K562 (cell line): ENCODE data around the gene AHI1. TPM values are rescaled to one million over a fixed set of nuclear protein-coding genes. Genes with fewer than 3 reads are reported as not detected.

Experiments
- ATAC-seq: fragments of 200-7000 bp; cut with Tn5 transposase; 3 replicates; pipeline ENCODE4 v1.9.1; 2020; ENCODE audit warnings: moderate library complexity
- BruUV-seq: library from RNA; stranded (reverse); fragments of 400-500 nt; replicated peaks from 2 replicates; lab custom pipeline; 2021; lab: Mats Ljungman, UMichigan
- CTCF ChIA-PET: fragments of 300-600 bp; formaldehyde crosslinking; extraction: SDS; loops from one replicate; lab custom pipeline; 2021; ENCODE audit warnings: low intra/inter-chr PET ratio; lab: Yijun Ruan, JAX
- POLR2A ChIA-PET: fragments of 300-600, 350-650 bp; sonication (Branson Sonifier 250); formaldehyde crosslinking; extraction: SDS; loops from one replicate; lab custom pipeline; 2021; ENCODE audit warnings: antibody characterized with exemption, inconsistent platforms; lab: Yijun Ruan, JAX
- DNase-seq, 4 experiments: peaks; one replicate each; pipeline versions ENCODE4 v3.0.0 to v3.0.0-alpha.2; 2011 to 2018; ENCODE audit warnings: low spot score in 3 of 4, mixed read lengths in 3 of 4; ENCODE audit errors: extremely low read depth in 1 of 4
- FAIRE-seq: peaks from 2 replicates; lab custom pipeline; 2011; peaks lifted over from hg19 to GRCh38; lab: Jason Lieb, UNC
- H2AFZ ChIP-seq: 2 replicates; pipeline ENCODE4 v1.6.0; 2011; ENCODE audit warnings: low read depth, low read length, control low read depth, inconsistent platforms
- H3K27ac ChIP-seq: fragments of 200-600 bp; 3 replicates; pipeline ENCODE4 v1.8.0; 2011; ENCODE audit warnings: low read depth, mild to moderate bottlenecking, control low read depth, inconsistent platforms, low read length, moderate library complexity, mixed read lengths; ENCODE audit errors: extremely low read depth
- H3K27me3 ChIP-seq, 2 experiments: fragments of 300-600 bp in 1 of 2; 2 replicates in 1 of 2; 3 replicates in 1 of 2; pipeline versions ENCODE4 v1.6.0 to v1.8.0; 2011; ENCODE audit warnings: inconsistent platforms in 2 of 2, low read length in 2 of 2, mild to moderate bottlenecking in 1 of 2, mixed read lengths in 1 of 2, moderate library complexity in 1 of 2; ENCODE audit not compliant: control insufficient read depth in 2 of 2, insufficient read depth in 2 of 2
- H3K36me3 ChIP-seq: fragments of 300-600 bp; 3 replicates; pipeline ENCODE4 v1.8.0; 2011; ENCODE audit warnings: mild to moderate bottlenecking, low read length, inconsistent platforms; ENCODE audit not compliant: control insufficient read depth, insufficient read depth
- H3K4me1 ChIP-seq, 2 experiments: fragments of 200-600 bp in 1 of 2; replicated peaks in 1 of 2; 2 replicates in 1 of 2; 3 replicates in 1 of 2; pipeline versions ENCODE4 v1.5.1 to v1.8.0; 2011; ENCODE audit warnings: inconsistent platforms in 2 of 2, low read length in 2 of 2, mild to moderate bottlenecking in 1 of 2, mixed read lengths in 1 of 2, moderate library complexity in 1 of 2; ENCODE audit not compliant: control insufficient read depth in 2 of 2, insufficient read depth in 2 of 2
- H3K4me2 ChIP-seq: 2 replicates; pipeline ENCODE4 v1.6.1; 2011; ENCODE audit warnings: low read length, control low read depth, inconsistent platforms, mixed read lengths; ENCODE audit not compliant: insufficient read depth
- H3K4me3 ChIP-seq: fragments of 200-600 bp; sonication (generic), shearing (Covaris generic); 2 replicates; pipeline ENCODE4 v1.5.1; 2016; ENCODE audit warnings: control low read depth, inconsistent platforms
- H3K79me2 ChIP-seq: fragments of 200-600 bp; 3 replicates; pipeline ENCODE4 v1.8.0; 2011; ENCODE audit warnings: low read length, inconsistent platforms; ENCODE audit not compliant: control insufficient read depth, insufficient read depth
- H3K9ac ChIP-seq, 2 experiments: 2 replicates each; pipeline versions ENCODE4 v1.6.0 to v1.6.1; 2011; ENCODE audit warnings: low read depth in 2 of 2, low read length in 2 of 2, control low read depth in 1 of 2, inconsistent platforms in 1 of 2, mild to moderate bottlenecking in 1 of 2, mixed read lengths in 1 of 2; ENCODE audit not compliant: insufficient read depth in 1 of 2
- H3K9me1 ChIP-seq: one replicate; pipeline ENCODE4 v1.6.0; 2011; ENCODE audit warnings: inconsistent platforms, mild to moderate bottlenecking, low read length, moderate library complexity; ENCODE audit not compliant: control insufficient read depth, insufficient read depth
- H3K9me3 ChIP-seq: replicated peaks from 2 replicates; pipeline ENCODE4 v1.5.1; 2011; ENCODE audit warnings: low read depth, low read length, inconsistent platforms; ENCODE audit not compliant: control insufficient read depth, insufficient read depth
- H4K20me1 ChIP-seq: replicated peaks from 2 replicates; pipeline ENCODE4 v1.6.1; 2011; ENCODE audit warnings: low read length, inconsistent platforms, mixed read lengths; ENCODE audit not compliant: control insufficient read depth, insufficient read depth
- CREM ChIP-seq: IDR thresholded peaks from 2 replicates; pipeline ENCODE4 v1.6.1; 2014; ENCODE audit warnings: antibody characterized with exemption, low read depth
- GATA2 ChIP-seq: sonication (generic); formaldehyde crosslinking; IDR thresholded peaks from 2 replicates; pipeline ENCODE4 v1.4.0; 2020; ENCODE audit warnings: mild to moderate bottlenecking, missing genetic modification reagents
- JUN ChIP-seq, 2 experiments: sonication (generic) in 1 of 2; formaldehyde crosslinking in 1 of 2; IDR thresholded peaks; 2 replicates each; pipeline versions ENCODE4 v1.6.1 to v1.8.0; 2012 to 2022; ENCODE audit warnings: borderline replicate concordance in 2 of 2, mild to moderate bottlenecking in 2 of 2, improper control_type of control experiment in 1 of 2, low read depth in 1 of 2, low read length in 1 of 2, missing genetic modification reagents in 1 of 2
- KDM5B ChIP-seq: fragments of 200-600 bp; sonication (generic); IDR thresholded peaks from 2 replicates; pipeline ENCODE4 v1.6.1; 2012; ENCODE audit warnings: low read depth, mild to moderate bottlenecking, moderate library complexity, low read length, control low read depth, inconsistent platforms; ENCODE audit not compliant: insufficient replicate concordance
- NELFE ChIP-seq: IDR thresholded peaks from 2 replicates; pipeline ENCODE4 v1.6.1; 2011; ENCODE audit warnings: mild to moderate bottlenecking; ENCODE audit not compliant: insufficient read depth, insufficient read length
- RBM25 ChIP-seq: fragments of 200-400 bp; formaldehyde crosslinking; IDR thresholded peaks from 2 replicates; pipeline ENCODE4 v1.6.1; 2018; ENCODE audit warnings: low read length, low read depth, moderate library complexity; ENCODE audit not compliant: severe bottlenecking
- TEAD4 ChIP-seq, 2 experiments: sonication (generic) in 1 of 2; formaldehyde crosslinking in 1 of 2; IDR thresholded peaks; 2 replicates each; pipeline versions ENCODE4 v1.6.1 to v1.8.0; 2012 to 2022; ENCODE audit warnings: borderline replicate concordance in 1 of 2, inconsistent platforms in 1 of 2, low read length in 1 of 2, mild to moderate bottlenecking in 1 of 2, missing genetic modification reagents in 1 of 2
- U2AF2 ChIP-seq: fragments of 200-400 bp; formaldehyde crosslinking; optimal IDR thresholded peaks from 2 replicates; pipeline ENCODE3; 2017; ENCODE audit warnings: low read depth, mild to moderate bottlenecking, low read length
- ZNF232 ChIP-seq: sonication (generic); formaldehyde crosslinking; IDR thresholded peaks from 2 replicates; pipeline ENCODE4 v1.8.0; 2022; ENCODE audit warnings: mild to moderate bottlenecking, missing genetic modification reagents
- ZNF717 ChIP-seq: fragments of 250-450 bp; sonication (Bioruptor Pico); IDR thresholded peaks from 2 replicates; pipeline ENCODE4 v1.5.0; 2021
- WGBS: fragments of 100-300 bp; shearing (Covaris generic); methylation state at CpG from one replicate; pipeline ENCODE4 v1.1.6; 2016; ENCODE audit warnings: low coverage, mixed read lengths; ENCODE audit not compliant: insufficient coverage; ENCODE audit errors: missing lambda C conversion rate; 5-methylcytosine and 5-hydroxymethylcytosine counted together
- in situ Hi-C: fragments of 300-500 bp; cut with MboI; formaldehyde crosslinking; loops from 4 replicates; pipeline ENCODE4 v1.15.0; 2018; ENCODE audit warnings: inconsistent platforms, mixed read lengths
- intact Hi-C: fragments of 100-400 bp; cut with micrococcal nuclease; formaldehyde crosslinking; loops from 2 replicates; pipeline ENCODE4 v1.14.2; 2022
- polyA plus RNA-seq, 8 experiments: library from polyadenylated mRNA; depleted of rRNA in 4 of 8; stranded (reverse) in 5 of 8; unstranded in 3 of 8; fragments of >200 nt; fragmentation: Nextera tagmentation in 2 of 8; fragmentation: Illumina TruSeq in 1 of 8; extraction: Ambion mirVana in 2 of 8; extraction: Trizol in 1 of 8; gene quantifications; 2 replicates each; pipeline versions ENCODE4 v1.2.1 to v1.2.3, GENCODE V29; 2011 to 2014; ENCODE audit warnings: inconsistent platforms in 1 of 8, missing spikeins in 1 of 8
- total RNA-seq, 7 experiments: library from RNA; depleted of rRNA in 6 of 7; stranded (reverse); fragments of >200 nt in 6 of 7; fragmentation: Illumina TruSeq in 2 of 7; extraction: Trizol in 2 of 7; gene quantifications; 2 replicates each; pipeline versions ENCODE4 v1.2.1 to v1.2.3, GENCODE V29; 2011 to 2021; ENCODE audit warnings: low replicate concordance in 1 of 7
- TF ChIP-seq, protein P1 (sequence below): fragments of 250-450 bp; sonication (Bioruptor Pico); IDR thresholded peaks from 2 replicates; pipeline ENCODE4 v1.5.0; 2020; ENCODE audit warnings: mild to moderate bottlenecking
- TF ChIP-seq, protein P2 (sequence below): fragments of 450-650 bp; IDR thresholded peaks from 2 replicates; pipeline ENCODE4 v1.6.1; 2018; ENCODE audit warnings: mild to moderate bottlenecking, low read depth; ENCODE audit not compliant: partially characterized antibody
- TF ChIP-seq, protein P3 (sequence below): fragments of 150-350 bp; conservative IDR thresholded peaks from 2 replicates; pipeline ENCODE4 v1.6.1; 2014; ENCODE audit warnings: low read length
- TF ChIP-seq, protein P4 (sequence below): IDR thresholded peaks from 2 replicates; pipeline ENCODE4 v1.6.1; 2016; ENCODE audit warnings: missing genetic modification characterization, missing compliant biosample characterization

The AHI1 gene
- total and polyA plus RNA-seq, 9 of the 15 experiments (the other 6 are each of a cell fraction or from before 2014, with no cell fraction given), result 24.7 to 54.9 (median 32.2) TPM

DNA sequence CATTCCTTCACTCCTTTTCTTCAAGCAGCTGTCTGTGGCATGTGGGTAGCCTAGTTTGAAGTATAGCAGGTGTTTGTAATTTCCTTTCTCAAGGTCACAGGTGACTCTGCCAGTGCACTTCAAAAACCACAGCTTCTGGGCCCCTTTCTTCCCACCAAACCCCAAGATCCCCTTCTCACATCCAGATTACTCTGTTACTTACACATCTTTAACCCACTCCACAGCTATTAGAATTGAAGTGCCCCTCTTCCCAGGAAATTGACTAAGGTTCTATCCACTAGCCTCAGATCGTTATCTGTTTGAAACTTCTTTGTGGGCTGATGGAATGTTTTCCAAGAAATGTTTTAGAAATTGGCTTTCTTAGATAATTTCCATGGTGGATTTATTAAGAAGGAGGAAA lies 150.8 kb downstream of the AHI1 start:
- no peak overlapping the region for H3K4me2 ChIP-seq
- POLR2A ChIA-PET, result interaction anchor here (1.0 kb wide), 1 partner anchor 21 kb away, joined by 4 read pairs; no protein-coding TSS in a partner anchor
- H3K9me1 ChIP-seq, result no peaks in the 10 kb centered on the region
- WGBS, result 29% methylated on average over 1 of the region's 1 CpG
- no peak overlapping the region for H2AFZ ChIP-seq
- no peaks in the 10 kb centered on the region for H3K9me3 ChIP-seq
- no peak overlapping the region for H3K9ac ChIP-seq
- 0 out of 3 replicates have a peak overlapping the region, but pooled peaks have one; percentile 2 for H3K27ac ChIP-seq
- H3K4me3 ChIP-seq, result no peak overlapping the region
- peaks cover 0 to 13% of the 10 kb centered on the region in 2 experiments; a peak in 4 of 5 replicates for H3K4me1 ChIP-seq
- FAIRE-seq, result no peak
- in situ Hi-C loops, result no loop called here
- no peaks in the 10 kb centered on the region for H3K79me2 ChIP-seq
- no peak for ATAC-seq
- no peak for DNase-seq
- H3K27me3 ChIP-seq, result no peaks in the 10 kb centered on the region
- H3K36me3 ChIP-seq, result peaks cover 5% of the 10 kb centered on the region; the same call in 2 of the 3 replicates
- intact Hi-C loops, result no loop called here
- BruUV-seq, result no TSS peak
- CTCF ChIA-PET, result no interaction called here
- H4K20me1 ChIP-seq, result no peaks in the 10 kb centered on the region
- TF ChIP-seq, protein P1, sequence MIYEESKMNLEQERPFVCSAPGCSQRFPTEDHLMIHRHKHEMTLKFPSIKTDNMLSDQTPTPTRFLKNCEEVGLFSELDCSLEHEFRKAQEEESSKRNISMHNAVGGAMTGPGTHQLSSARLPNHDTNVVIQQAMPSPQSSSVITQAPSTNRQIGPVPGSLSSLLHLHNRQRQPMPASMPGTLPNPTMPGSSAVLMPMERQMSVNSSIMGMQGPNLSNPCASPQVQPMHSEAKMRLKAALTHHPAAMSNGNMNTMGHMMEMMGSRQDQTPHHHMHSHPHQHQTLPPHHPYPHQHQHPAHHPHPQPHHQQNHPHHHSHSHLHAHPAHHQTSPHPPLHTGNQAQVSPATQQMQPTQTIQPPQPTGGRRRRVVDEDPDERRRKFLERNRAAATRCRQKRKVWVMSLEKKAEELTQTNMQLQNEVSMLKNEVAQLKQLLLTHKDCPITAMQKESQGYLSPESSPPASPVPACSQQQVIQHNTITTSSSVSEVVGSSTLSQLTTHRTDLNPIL (CRISPR knock-in tag), result no peak
- TF ChIP-seq, protein P2, sequence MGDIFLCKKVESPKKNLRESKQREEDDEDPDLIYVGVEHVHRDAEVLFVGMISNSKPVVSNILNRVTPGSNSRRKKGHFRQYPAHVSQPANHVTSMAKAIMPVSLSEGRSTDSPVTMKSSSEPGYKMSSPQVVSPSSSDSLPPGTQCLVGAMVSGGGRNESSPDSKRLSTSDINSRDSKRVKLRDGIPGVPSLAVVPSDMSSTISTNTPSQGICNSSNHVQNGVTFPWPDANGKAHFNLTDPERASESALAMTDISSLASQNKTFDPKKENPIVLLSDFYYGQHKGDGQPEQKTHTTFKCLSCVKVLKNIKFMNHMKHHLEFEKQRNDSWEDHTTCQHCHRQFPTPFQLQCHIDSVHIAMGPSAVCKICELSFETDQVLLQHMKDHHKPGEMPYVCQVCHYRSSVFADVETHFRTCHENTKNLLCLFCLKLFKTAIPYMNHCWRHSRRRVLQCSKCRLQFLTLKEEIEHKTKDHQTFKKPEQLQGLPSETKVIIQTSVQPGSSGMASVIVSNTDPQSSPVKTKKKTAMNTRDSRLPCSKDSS, result no peak
- TF ChIP-seq GATA2 (CRISPR knock-in tag) (0 out of 2 replicates have a peak, but pooled peaks have one; percentile 32), ZNF232 (no peak), KDM5B (no peak), ZNF717 (no peak), TEAD4 (IDR thresholded peaks at IDR 0.05; ENCODE audit: low read length) (peak; percentile 52; the same call in 1 of the 2 replicates), TEAD4 (CRISPR knock-in tag; IDR thresholded peaks at IDR 0.05; ENCODE audit: borderline replicate concordance) (no peak), JUN (IDR thresholded peaks at IDR 0.05; ENCODE audit: borderline replicate concordance, low read depth, low read length) (no peak), JUN (CRISPR knock-in tag; IDR thresholded peaks at IDR 0.05; ENCODE audit: borderline replicate concordance) (no peak), NELFE (no peak), CREM (no peak), U2AF2 (no peak), RBM25 (no peak)
- TF ChIP-seq, protein P3, sequence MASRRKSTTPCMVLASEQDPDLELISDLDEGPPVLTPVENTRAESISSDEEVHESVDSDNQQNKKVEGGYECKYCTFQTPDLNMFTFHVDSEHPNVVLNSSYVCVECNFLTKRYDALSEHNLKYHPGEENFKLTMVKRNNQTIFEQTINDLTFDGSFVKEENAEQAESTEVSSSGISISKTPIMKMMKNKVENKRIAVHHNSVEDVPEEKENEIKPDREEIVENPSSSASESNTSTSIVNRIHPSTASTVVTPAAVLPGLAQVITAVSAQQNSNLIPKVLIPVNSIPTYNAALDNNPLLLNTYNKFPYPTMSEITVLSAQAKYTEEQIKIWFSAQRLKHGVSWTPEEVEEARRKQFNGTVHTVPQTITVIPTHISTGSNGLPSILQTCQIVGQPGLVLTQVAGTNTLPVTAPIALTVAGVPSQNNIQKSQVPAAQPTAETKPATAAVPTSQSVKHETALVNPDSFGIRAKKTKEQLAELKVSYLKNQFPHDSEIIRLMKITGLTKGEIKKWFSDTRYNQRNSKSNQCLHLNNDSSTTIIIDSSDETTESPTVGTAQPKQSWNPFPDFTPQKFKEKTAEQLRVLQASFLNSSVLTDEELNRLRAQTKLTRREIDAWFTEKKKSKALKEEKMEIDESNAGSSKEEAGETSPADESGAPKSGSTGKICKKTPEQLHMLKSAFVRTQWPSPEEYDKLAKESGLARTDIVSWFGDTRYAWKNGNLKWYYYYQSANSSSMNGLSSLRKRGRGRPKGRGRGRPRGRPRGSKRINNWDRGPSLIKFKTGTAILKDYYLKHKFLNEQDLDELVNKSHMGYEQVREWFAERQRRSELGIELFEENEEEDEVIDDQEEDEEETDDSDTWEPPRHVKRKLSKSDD, result no peak
- TF ChIP-seq, protein P4, sequence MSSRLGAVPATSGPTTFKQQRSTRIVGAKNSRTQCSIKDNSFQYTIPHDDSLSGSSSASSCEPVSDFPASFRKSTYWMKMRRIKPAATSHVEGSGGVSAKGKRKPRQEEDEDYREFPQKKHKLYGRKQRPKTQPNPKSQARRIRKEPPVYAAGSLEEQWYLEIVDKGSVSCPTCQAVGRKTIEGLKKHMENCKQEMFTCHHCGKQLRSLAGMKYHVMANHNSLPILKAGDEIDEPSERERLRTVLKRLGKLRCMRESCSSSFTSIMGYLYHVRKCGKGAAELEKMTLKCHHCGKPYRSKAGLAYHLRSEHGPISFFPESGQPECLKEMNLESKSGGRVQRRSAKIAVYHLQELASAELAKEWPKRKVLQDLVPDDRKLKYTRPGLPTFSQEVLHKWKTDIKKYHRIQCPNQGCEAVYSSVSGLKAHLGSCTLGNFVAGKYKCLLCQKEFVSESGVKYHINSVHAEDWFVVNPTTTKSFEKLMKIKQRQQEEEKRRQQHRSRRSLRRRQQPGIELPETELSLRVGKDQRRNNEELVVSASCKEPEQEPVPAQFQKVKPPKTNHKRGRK, result no peak
